Right forelimb (tissue), 1 donor: ENCODE data around the gene KRT35.

Experiments used
- DNase-seq: peaks from one replicate; pipeline ENCODE4 v3.0.0-alpha.2; 2018

Gene KRT35

GRCh38 chr17:41486809-41487530, 6.0 kb upstream of the KRT35 start:
- DNase-seq, result no peak

- no peak for DNase-seq
These were observed 5.4 kb upstream of the KRT35 start for GRCh38 chr17:41486316-41486715.

DNA sequence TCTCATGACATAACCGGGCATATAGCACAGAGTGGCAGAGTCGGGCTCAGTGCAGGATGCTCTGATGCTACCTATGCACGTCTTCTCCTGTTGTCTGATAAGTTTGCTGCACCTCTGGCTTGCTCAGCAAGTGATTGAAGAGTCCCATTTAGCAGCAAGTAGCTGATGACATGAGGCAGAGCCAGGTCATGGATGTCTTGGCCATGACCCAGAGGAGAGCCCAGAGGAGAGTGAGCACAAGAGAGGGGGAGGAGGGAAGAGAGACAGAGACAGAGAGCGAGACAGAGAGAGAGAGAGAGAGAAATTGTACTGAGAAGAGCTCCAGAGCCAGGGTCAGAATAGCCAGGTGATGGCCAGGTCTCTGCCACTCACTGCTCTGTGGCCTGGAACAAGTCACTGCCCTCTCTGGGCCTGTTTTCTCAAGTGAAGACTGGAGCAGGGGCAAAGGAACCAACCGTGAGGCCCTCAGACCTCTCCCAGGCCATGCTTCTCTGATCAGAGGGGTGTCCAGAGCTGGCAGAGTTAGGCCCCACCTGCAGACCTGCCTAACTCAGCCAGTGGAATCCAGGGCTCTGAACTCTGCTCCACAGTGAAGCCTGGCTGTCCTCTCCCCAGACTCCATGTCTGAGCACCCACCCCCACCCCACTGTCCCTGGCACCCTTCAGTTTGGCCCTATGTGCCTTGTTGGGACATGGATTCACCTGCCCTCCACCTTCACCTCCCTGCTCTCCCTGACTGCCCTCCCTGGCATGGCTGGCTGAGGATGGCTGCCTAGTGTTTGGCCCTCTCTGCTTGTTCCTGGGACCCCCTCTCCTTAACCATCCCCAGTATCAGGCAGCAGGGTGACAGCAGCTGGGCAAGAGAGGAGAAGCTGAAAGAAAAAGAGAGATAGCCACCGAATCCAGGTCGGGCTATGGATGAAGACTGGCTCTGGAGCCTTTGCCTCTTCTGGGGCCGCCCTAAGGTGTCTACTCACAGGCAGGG, 4.3 kb upstream of the KRT35 start:
- DNase-seq, result no peak

GRCh38 chr17:41483991-41484826, 3.3 kb upstream of the KRT35 start:
- no peak for DNase-seq

DNA sequence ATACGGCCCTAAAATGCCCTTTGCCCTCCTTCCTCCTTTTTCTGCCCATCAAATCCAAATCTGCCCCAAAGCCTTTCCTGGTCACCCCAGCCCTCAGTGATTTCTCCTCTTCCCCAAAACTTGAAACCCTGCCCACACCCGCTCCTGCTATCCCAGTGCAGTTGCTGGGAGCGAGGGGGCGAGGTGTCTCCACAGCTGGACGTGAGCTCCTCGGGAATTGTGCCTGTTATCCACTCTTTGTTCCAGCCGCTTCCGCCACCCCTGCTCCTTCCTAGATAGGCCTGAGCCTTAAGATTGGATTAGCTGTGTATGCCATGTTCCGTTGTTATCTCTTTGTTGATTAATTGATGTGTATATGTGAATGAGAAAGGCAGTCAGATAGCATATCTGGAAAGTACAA, 2.6 kb upstream of the KRT35 start:
- DNase-seq, result no peak

DNA sequence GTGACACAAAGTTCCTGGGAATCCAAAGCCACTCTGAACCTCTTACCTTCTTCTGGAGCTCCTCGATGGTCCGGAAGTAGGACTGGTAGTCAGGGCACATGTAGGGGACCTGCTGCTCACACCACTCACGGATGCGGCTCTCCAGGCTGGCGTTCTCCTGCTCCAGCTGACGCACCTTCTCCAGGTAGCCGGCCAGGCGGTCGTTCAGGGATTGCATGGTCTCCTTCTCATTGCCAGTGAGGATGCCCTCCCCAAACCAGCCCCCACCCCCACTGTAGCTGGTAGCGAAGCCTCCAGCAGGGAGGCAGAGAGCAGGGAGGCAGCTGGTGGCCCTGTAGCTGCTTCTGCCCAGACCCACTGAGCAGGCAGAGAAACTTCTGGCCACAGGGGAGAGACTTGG, 370 bp downstream of the KRT35 start:
- no peak for DNase-seq

GRCh38 chr17:41480136-41480535, 815 bp downstream of the KRT35 start:
- DNase-seq, result no peak

- DNase-seq, result no peak
These were observed 2.7 kb downstream of the KRT35 start for GRCh38 chr17:41478237-41478636.

DNA sequence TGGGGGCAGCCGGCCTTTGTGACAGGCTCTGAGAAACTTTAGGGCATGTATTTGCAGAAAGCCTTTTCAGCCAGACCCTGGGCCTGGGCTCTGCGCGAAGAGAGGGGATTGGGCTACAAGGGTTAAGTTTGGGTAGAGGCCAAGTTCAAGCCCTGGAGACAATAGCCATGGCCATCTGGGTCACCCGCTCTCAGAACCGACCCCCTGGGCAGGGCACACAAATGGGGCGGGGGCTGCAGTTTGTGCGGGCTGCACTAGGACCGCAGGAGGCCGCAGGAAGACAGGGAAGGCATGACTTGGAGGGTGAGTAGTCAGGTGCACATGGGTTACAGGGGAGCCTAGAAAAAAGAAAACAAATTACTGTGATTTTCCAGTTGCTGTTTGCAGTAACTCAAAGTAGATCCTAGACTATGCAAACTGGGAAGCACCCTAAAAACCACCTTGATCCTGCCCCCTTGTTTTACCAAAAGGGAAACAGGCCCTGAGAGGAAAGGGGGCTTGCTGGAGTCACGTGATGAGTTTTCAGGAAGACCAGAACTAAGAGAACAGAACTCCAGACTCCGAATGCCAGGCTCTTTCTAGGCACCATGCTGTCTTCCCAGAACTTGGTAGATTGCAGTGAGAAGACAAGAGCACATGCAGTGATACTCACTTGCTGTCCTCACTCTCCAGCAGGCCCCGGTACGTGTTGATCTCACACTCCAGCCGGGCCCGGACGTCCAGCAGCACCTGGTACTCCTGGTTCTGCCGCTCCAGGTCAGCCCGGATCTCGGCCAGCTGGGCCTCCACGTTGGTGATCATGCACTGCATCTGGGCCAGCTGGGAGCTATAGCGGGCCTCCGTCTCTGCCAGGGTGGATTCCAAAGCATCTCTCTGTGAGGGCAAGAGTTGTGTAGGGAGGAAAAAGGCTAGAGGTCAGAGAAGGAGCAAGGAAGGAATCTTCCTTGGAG, 3.8 kb downstream of the KRT35 start:
- DNase-seq, result no peak

DNA sequence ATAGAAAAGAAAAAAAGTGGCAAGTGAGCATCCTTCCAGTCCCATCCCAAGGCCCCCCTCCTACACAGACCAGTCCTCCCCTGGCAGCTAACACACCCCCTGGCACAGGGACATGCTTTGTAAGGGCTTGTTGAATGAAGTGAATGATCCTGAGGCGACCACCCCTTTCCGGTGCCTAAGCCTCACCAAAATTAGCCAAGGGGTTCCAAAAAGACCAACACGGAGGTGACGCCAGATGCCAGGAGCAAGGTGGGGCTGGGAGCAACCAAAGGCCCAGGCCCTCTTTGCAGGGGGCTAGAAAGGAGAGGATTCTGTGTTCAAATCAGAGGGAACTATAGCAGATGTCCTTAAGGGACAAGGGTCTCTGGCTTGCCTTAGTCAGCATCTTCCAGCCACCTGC, 5.5 kb downstream of the KRT35 start:
- no peak for DNase-seq

DNA sequence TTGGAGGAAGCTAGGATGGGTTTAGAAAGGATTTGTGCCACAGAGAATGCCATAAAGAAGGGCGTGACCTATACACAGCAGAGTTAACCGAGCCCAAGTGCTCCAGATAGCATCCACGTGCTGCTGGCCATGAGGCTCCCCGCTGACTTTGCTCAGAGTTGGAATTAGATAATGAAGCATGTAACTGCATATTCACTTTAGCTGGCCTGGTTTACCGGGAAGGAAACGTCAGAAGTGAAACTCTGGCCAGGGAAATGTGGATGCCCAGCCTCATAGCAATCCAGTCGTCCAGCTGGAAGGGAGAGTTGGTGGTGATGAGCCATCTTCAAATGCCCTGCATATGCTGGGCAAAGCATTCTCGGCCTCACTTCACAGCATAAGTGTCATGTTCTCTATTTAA, 6.1 kb downstream of the KRT35 start:
- DNase-seq, result no peak

DNA sequence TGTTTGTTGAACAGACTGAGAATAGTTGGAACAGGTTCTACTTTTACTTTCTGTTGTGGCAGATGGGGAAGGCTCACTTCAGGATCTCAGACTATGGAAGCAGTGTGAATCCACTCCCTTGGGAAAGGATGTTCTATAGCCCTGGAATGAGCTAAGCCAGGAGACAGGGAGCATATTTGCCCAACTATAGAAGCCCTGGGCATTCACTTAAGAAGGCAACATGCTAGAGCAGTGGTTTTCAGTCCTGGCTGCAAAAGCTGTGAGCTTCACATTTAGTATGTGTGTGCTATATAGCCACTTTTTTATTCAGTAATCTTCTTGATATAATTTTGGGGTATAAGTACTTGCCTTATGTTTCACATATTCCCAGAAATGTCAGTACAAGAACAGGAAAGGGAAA, 12.6 kb downstream of the KRT35 start:
- DNase-seq, result no peak

GRCh38 chr17:41467561-41467960, 13.4 kb downstream of the KRT35 start:
- DNase-seq, result no peak

DNA sequence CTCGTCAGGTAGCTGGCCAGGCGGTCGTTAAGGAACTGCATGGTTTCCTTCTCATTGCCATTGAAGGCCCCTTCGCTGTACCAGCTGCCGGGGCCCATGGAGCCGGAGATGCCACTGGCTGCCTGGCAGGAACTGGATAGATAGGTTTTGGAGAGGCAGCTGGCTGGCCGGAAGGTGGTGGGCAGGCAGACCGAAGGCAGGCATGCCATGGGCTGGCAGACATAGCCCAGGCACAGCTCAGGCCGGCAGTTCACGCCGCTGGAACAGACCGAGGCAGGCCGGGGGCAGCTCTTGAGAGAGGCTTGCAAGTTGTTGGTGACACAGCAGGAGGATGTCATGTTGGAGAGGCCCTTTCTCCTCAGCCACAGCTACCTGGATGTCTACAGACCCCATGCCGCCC, 14.0 kb downstream of the KRT35 start, which contains the start of gene KRT32:
KRT32 (minus strand) TSS at position 399 of the 400 bp plus-strand sequence; CDS start at position 338, 61 bp downstream.
- DNase-seq, result no peak

GRCh38 chr17:41464682-41465081, 16.3 kb downstream of the KRT35 start:
- no peak for DNase-seq

DNA sequence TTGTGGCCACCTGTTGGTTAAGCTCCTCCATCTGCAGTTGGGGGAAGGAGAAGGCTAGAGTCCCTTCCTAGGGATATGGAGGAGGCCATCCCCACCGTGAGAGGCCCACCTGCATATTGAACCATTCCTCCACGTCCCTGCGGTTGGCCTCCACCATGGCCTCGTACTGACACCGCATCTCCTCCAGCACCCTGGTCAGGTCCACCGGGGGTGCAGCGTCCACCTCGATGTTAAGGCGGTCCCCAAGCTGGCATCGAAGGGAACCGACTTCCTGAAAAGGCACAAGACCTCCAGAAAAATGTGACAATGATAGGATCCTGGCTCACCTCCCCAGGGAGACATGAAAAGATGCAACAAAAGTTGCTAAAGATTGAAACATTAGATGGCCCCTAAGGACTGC, 16.8 kb downstream of the KRT35 start:
- DNase-seq, result no peak

- no peak for DNase-seq
These were observed 17.2 kb downstream of the KRT35 start for GRCh38 chr17:41463746-41464145.

- no peak for DNase-seq
These were observed 18.2 kb downstream of the KRT35 start for GRCh38 chr17:41462705-41463104.

GRCh38 chr17:41457676-41458075, 23.3 kb downstream of the KRT35 start:
- DNase-seq, result no peak

GRCh38 chr17:41456204-41456603, 24.7 kb downstream of the KRT35 start:
- no peak for DNase-seq

- no peak for DNase-seq
These were observed 25.7 kb downstream of the KRT35 start for GRCh38 chr17:41455236-41455635.

GRCh38 chr17:41453066-41453465, 27.9 kb downstream of the KRT35 start:
- DNase-seq, result no peak
